Measurements from ENCODE around the gene FAM50B. TPM values are rescaled to one million over a fixed set of nuclear protein-coding genes. Genes with fewer than 3 reads are reported as not detected.

Gene FAM50B
- total and polyA plus RNA-seq, 9 donors, result 8.1 to 23.0 (median 15.6) TPM

- no peaks in the 10 kb centered on the region for H3K36me3 ChIP-seq
- no peaks in the 10 kb centered on the region for H3K4me1 ChIP-seq (ENCODE audit: insufficient read depth)
- TF ChIP-seq POLR2A (IDR thresholded peaks at IDR 0.05) (no peak), EP300 (IDR thresholded peaks at IDR 0.05) (no peak)
- TF ChIP-seq, protein P1, sequence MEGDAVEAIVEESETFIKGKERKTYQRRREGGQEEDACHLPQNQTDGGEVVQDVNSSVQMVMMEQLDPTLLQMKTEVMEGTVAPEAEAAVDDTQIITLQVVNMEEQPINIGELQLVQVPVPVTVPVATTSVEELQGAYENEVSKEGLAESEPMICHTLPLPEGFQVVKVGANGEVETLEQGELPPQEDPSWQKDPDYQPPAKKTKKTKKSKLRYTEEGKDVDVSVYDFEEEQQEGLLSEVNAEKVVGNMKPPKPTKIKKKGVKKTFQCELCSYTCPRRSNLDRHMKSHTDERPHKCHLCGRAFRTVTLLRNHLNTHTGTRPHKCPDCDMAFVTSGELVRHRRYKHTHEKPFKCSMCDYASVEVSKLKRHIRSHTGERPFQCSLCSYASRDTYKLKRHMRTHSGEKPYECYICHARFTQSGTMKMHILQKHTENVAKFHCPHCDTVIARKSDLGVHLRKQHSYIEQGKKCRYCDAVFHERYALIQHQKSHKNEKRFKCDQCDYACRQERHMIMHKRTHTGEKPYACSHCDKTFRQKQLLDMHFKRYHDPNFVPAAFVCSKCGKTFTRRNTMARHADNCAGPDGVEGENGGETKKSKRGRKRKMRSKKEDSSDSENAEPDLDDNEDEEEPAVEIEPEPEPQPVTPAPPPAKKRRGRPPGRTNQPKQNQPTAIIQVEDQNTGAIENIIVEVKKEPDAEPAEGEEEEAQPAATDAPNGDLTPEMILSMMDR (IDR thresholded peaks at IDR 0.05), result no peak
- no peak for DNase-seq
- no peaks in the 10 kb centered on the region for H3K9me3 ChIP-seq
- intact Hi-C loops (cut with DNase I), result no loop called here
- H3K4me3 ChIP-seq, result no peak overlapping the region
- H3K27me3 ChIP-seq, result no peaks in the 10 kb centered on the region
- WGBS, 3 donors, result 95% methylated on average over 10 of the region's 10 CpGs
- no peak overlapping the region for H3K27ac ChIP-seq
Observed at GRCh38 chr6:3893487-3893886, 44.3 kb downstream of the FAM50B start.

GRCh38 chr6:3893917-3894316, 44.7 kb downstream of the FAM50B start:
- TF ChIP-seq, protein P1 (IDR thresholded peaks at IDR 0.05), result no peak
- no peak for TF ChIP-seq POLR2A (IDR thresholded peaks at IDR 0.05)
- TF ChIP-seq EP300 (IDR thresholded peaks at IDR 0.05), result no peak
- WGBS, 3 donors, result 61 to 79% (median 76%) methylated on average over 3 of the region's 3 CpGs
- H3K4me1 ChIP-seq (ENCODE audit: insufficient read depth), result no peaks in the 10 kb centered on the region
- no peaks in the 10 kb centered on the region for H3K27me3 ChIP-seq
- H3K4me3 ChIP-seq, result no peak overlapping the region
- intact Hi-C loops (cut with DNase I), result no loop called here
- DNase-seq, result no peak
- H3K36me3 ChIP-seq, result no peaks in the 10 kb centered on the region
- no peak overlapping the region for H3K27ac ChIP-seq
- H3K9me3 ChIP-seq, result no peaks in the 10 kb centered on the region

DNA sequence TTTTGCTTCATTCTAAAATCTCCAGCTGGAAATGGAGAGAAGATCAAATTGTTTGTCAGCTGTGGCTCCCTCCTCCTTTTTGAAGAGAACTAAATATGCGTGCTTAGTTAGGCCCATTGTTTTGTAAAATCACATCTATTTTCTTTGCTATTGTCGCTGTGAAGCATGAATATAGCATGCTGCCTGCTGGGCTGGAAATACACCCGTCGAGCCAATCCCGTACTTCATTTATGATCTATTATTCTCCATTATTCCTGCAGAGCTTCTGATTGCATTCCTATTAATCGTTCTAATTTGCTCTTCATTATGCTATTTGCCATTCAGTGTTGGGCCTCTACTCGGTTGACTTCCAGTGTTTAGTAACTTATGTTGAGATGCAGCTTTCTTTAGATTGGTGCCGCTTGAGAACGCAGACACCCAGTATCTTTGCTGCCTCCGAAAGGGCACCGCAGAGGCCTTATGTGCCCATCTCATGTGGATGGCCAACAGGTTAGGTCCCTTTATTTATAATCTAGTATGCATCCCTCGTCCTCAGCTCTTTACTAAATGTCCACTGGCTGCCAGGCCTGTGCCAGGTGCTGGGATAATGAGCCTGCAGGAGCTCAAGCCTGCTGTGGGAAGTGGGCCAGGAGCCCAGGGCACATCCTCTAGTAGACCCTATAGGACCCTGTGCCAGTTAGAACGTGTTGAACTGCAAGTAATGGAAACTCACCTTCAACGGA, 45.6 kb downstream of the FAM50B start:
- Histone ChIP-seq H3K4me1 (ENCODE audit: insufficient read depth) (no peaks in the 10 kb centered on the region), H3K9me3 (no peaks in the 10 kb centered on the region), H3K4me3 (no peak overlapping the region), H3K27ac (no peak overlapping the region), H3K36me3 (no peaks in the 10 kb centered on the region), H3K27me3 (no peaks in the 10 kb centered on the region)
- TF ChIP-seq POLR2A (IDR thresholded peaks at IDR 0.05) (no peak), EP300 (IDR thresholded peaks at IDR 0.05) (no peak)
- TF ChIP-seq, protein P1 (IDR thresholded peaks at IDR 0.05), result no peak
- no peak for DNase-seq
- 83 to 85% (median 84%) methylated on average over 14 of the region's 14 CpGs for WGBS, 3 donors
- intact Hi-C loops (cut with DNase I), result no loop called here

DNA sequence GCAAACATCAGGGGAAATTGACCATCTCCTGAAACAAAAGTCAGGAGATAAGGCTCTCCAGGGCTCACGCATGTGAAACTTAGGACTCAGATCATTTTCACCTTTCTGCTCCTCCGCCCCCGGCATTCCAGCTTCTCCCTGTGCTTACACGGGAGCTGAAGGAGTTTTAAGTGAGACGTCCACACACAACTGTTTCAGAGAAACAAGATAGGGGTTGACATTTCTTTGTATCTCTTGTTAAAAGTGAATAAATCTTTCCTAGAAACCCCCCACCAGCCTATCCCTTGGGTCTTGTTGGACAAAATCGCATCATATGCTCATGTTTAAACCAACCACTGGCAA, 46.1 kb downstream of the FAM50B start:
- intact Hi-C loops (cut with DNase I), result no loop called here

More for the DNA sequence above, 46.1 kb downstream of the FAM50B start:
- H3K27me3 ChIP-seq, result no peaks in the 10 kb centered on the region
- 62 to 71% (median 67%) methylated on average over 6 of the region's 6 CpGs for WGBS, 3 donors
- no peaks in the 10 kb centered on the region for H3K36me3 ChIP-seq
- H3K4me1 ChIP-seq (ENCODE audit: insufficient read depth), result no peaks in the 10 kb centered on the region
- no peak overlapping the region for H3K4me3 ChIP-seq
- no peak overlapping the region for H3K27ac ChIP-seq
- TF ChIP-seq EP300 (IDR thresholded peaks at IDR 0.05) (no peak), POLR2A (IDR thresholded peaks at IDR 0.05) (no peak)
- TF ChIP-seq, protein P1 (IDR thresholded peaks at IDR 0.05), result no peak
- no peaks in the 10 kb centered on the region for H3K9me3 ChIP-seq
- no peak for DNase-seq
